SIG-M5 treated with dmso at 0.1 percent for 504 hours (cell line): ENCODE results near the gene AMHR2.
"Not testable (repeated sequence)": the region's sequence is repeated elsewhere in the genome, so short reads cannot be mapped to it uniquely, and the experiment has no call there.

Experiments used
- DNase-seq: peaks from one replicate; lab custom pipeline; 2025; ENCODE audit not compliant: unreplicated experiment; lab: John Stamatoyannopoulos, UW

AMHR2 gene

GRCh38 chr12:53414756-53415417 is 8.8 kb upstream of the AMHR2 start:
- DNase-seq, result no peak

- not testable (repeated sequence) for DNase-seq
These were observed 7.8 kb upstream of the AMHR2 start for GRCh38 chr12:53415752-53416389.

GRCh38 chr12:53417291-53417816 is 6.3 kb upstream of the AMHR2 start:
- peak; percentile 79 for DNase-seq

GRCh38 chr12:53418221-53418620 is 5.4 kb upstream of the AMHR2 start:
- DNase-seq, result no peak

GRCh38 chr12:53419756-53420155 is 3.9 kb upstream of the AMHR2 start:
- no peak for DNase-seq

GRCh38 chr12:53422247-53422646 is 1.4 kb upstream of the AMHR2 start:
- not testable (repeated sequence) for DNase-seq

- no peak for DNase-seq
These were observed 1.2 kb downstream of the AMHR2 start for GRCh38 chr12:53424626-53425514.

GRCh38 chr12:53425515-53426150 is 2.0 kb downstream of the AMHR2 start:
- no peak for DNase-seq

GRCh38 chr12:53427905-53428594 is 4.4 kb downstream of the AMHR2 start:
- no peak for DNase-seq

- no peak for DNase-seq
These were observed 5.1 kb downstream of the AMHR2 start for GRCh38 chr12:53428741-53429140.

GRCh38 chr12:53430116-53430515 is 6.5 kb downstream of the AMHR2 start:
- no peak for DNase-seq

- DNase-seq, result no peak
These were observed 7.5 kb downstream of the AMHR2 start for GRCh38 chr12:53431187-53431586.

GRCh38 chr12:53435326-53435725 is 11.7 kb downstream of the AMHR2 start:
- not testable (repeated sequence) for DNase-seq

- not testable (repeated sequence) for DNase-seq
These were observed 15.9 kb downstream of the AMHR2 start for GRCh38 chr12:53439582-53439981.

GRCh38 chr12:53441040-53441833 is 17.6 kb downstream of the AMHR2 start, which contains the start of gene PRR13:
TSS of gene PRR13 (plus strand) at chr12:53441734. CDS start at chr12:53442715, 981 bp downstream.
- peak; percentile 100 for DNase-seq

GRCh38 chr12:53443955-53444354 is 20.3 kb downstream of the AMHR2 start:
- no peak for DNase-seq

- DNase-seq, result not testable (repeated sequence)
These were observed 21.1 kb downstream of the AMHR2 start for GRCh38 chr12:53444593-53445325.

GRCh38 chr12:53450936-53451335 is 27.3 kb downstream of the AMHR2 start:
- DNase-seq, result no peak

GRCh38 chr12:53451661-53452158 is 28.1 kb downstream of the AMHR2 start, which contains the start of gene PCBP2:
TSS of gene PCBP2 (plus strand) at chr12:53452102. CDS start at chr12:53454801, 2,699 bp downstream.
- DNase-seq, result peak; percentile 100
